Naive thymus-derived CD4-positive, alpha-beta T cell (primary cell): ENCODE measurements around the gene MEGF8. TPM values are rescaled to one million over a fixed set of nuclear protein-coding genes. Genes with fewer than 3 reads are reported as not detected.

Experiments used
- ATAC-seq: fragments of 150-1000 bp; cut with Tn5 transposase; 2 replicates; pipeline ENCODE4 v1.10.0; 2021; ENCODE audit warnings: mild to moderate bottlenecking, moderate library complexity
- CTCF ChIA-PET: fragments of 350-600 bp; sonication (Branson Sonifier 250); formaldehyde crosslinking; loops from one replicate; lab custom pipeline; 2021; ENCODE audit warnings: antibody characterized with exemption; lab: Charles Lee
- POLR2A ChIA-PET: fragments of 350-600 bp; sonication (Branson Sonifier 250); formaldehyde crosslinking; loops from one replicate; lab custom pipeline; 2021; ENCODE audit warnings: antibody characterized with exemption, inconsistent platforms; lab: Charles Lee
- DNase-seq, 9 donors: peaks; one replicate each; pipeline versions ENCODE4 v3.0.0 to v3.0.0-alpha.2; 2020 to 2022; ENCODE audit warnings: mixed read lengths in 1 of 9
- H3K27ac ChIP-seq: one replicate; pipeline ENCODE4 v1.7.0; 2013; ENCODE audit warnings: mild to moderate bottlenecking, low read depth, low read length, moderate library complexity
- H3K27me3 ChIP-seq, 2 donors: one replicate each; pipeline ENCODE4 v1.7.0; 2013; ENCODE audit warnings: low read length in 2 of 2, mild to moderate bottlenecking in 2 of 2, moderate library complexity in 2 of 2; ENCODE audit not compliant: control insufficient read depth in 2 of 2, insufficient read depth in 2 of 2
- H3K36me3 ChIP-seq, 3 experiments: 1 replicate in 2 of 3; 2 replicates in 1 of 3; pipeline ENCODE4 v1.7.0; 2013; ENCODE audit warnings: low read length in 3 of 3, mild to moderate bottlenecking in 3 of 3, moderate library complexity in 1 of 3; ENCODE audit not compliant: insufficient read depth in 3 of 3, control insufficient read depth in 2 of 3
- H3K4me1 ChIP-seq, 2 donors: one replicate each; pipeline ENCODE4 v1.7.0; 2013; ENCODE audit warnings: low read length in 2 of 2, mild to moderate bottlenecking in 2 of 2, moderate library complexity in 1 of 2; ENCODE audit not compliant: control insufficient read depth in 2 of 2, insufficient read depth in 2 of 2
- H3K4me3 ChIP-seq: 2 replicates; pipeline ENCODE4 v1.7.0; 2013; ENCODE audit warnings: mild to moderate bottlenecking, low read length
- H3K9me3 ChIP-seq, 3 experiments: 1 replicate in 2 of 3; 2 replicates in 1 of 3; pipeline ENCODE4 v1.7.0; 2013; ENCODE audit warnings: low read length in 3 of 3; ENCODE audit not compliant: control insufficient read depth in 2 of 3
- H3K27ac Mint-ChIP-seq, 9 donors: one replicate each; pipeline ENCODE4 v1.8.0; 2020 to 2022; ENCODE audit warnings: mixed read lengths in 9 of 9, mild to moderate bottlenecking in 8 of 9, moderate library complexity in 5 of 9, inconsistent platforms in 2 of 9
- H3K27me3 Mint-ChIP-seq, 5 donors: one replicate each; pipeline ENCODE4 v1.8.0; 2021 to 2022; ENCODE audit warnings: mixed read lengths in 5 of 5, mild to moderate bottlenecking in 1 of 5
- H3K36me3 Mint-ChIP-seq, 5 donors: one replicate each; pipeline ENCODE4 v1.8.0; 2020 to 2022; ENCODE audit warnings: mixed read lengths in 5 of 5, mild to moderate bottlenecking in 3 of 5, inconsistent platforms in 1 of 5
- H3K4me1 Mint-ChIP-seq, 7 donors: one replicate each; pipeline ENCODE4 v1.8.0; 2020 to 2022; ENCODE audit warnings: mixed read lengths in 7 of 7, mild to moderate bottlenecking in 3 of 7, inconsistent platforms in 1 of 7
- H3K4me3 Mint-ChIP-seq, 10 donors: one replicate each; pipeline ENCODE4 v1.8.0; 2020 to 2022; ENCODE audit warnings: mild to moderate bottlenecking in 10 of 10, mixed read lengths in 10 of 10, moderate library complexity in 6 of 10, inconsistent platforms in 2 of 10
- H3K9me3 Mint-ChIP-seq, 11 donors: one replicate each; pipeline ENCODE4 v1.8.0; 2020 to 2022; ENCODE audit warnings: mixed read lengths in 11 of 11, mild to moderate bottlenecking in 4 of 11, inconsistent platforms in 1 of 11, moderate library complexity in 1 of 11
- intact Hi-C, 2 donors: fragments of 100-400 bp; cut with micrococcal nuclease; formaldehyde crosslinking; loops; one replicate each; pipeline ENCODE4 v1.15.1; 2023
- polyA plus RNA-seq, 2 donors: library from polyadenylated mRNA; unstranded; fragments of 300-500 nt; fragmentation: Illumina TruSeq; gene quantifications; one replicate each; pipeline ENCODE4 v1.2.3, GENCODE V29; 2021
- total RNA-seq, 6 experiments: library from RNA in 5 of 6; stranded (reverse) in 5 of 6; gene quantifications; 1 replicate in 5 of 6; 2 replicates in 1 of 6; pipeline ENCODE4 v1.2.3 and lab custom pipeline; 2021 to 2026

MEGF8 gene
- total and polyA plus RNA-seq, 7 experiments from 2014 or later: 0.40 to 9.3 (median 8.1) TPM

DNA sequence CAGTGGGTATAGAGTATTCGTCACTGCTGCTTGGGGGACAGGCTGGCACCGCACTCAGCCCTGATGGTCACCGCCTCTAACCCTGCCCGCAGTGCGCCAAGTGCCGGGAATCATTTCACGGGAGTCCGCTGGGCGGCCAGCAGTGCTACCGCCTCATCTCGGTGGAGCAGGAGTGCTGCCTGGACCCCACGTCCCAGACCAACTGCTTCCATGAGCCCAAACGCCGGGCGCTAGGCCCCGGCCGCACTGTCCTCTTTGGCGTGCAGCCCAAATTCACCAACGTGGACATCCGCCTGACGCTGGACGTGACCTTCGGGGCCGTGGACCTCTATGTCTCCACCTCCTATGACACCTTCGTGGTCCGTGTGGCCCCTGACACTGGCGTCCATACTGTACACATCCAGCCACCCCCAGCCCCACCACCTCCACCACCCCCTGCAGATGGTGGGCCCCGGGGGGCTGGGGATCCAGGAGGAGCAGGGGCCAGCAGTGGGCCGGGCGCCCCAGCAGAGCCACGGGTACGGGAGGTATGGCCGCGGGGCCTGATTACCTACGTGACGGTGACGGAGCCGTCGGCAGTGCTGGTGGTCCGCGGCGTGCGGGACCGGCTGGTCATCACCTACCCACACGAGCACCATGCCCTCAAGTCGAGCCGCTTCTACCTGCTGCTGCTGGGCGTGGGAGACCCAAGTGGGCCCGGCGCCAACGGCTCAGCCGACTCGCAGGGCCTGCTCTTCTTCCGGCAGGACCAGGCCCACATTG, 50.2 kb downstream of the MEGF8 start:
- Histone ChIP-seq H3K4me3 (no peak overlapping the region), H3K27ac (no peak overlapping the region), H3K36me3 (no peaks in the 10 kb centered on the region), H3K4me1 (no peaks in the 10 kb centered on the region), H3K27me3 (no peaks in the 10 kb centered on the region), H3K9me3 (no peaks in the 10 kb centered on the region)
- Mint-ChIP-seq H3K4me1 (peaks cover 0 to 4% (median 0%) of the 10 kb centered on the region in 7 donors), H3K27me3 (peaks cover 0 to 7% (median 0%) of the 10 kb centered on the region in 5 donors), H3K9me3 (no peaks in the 10 kb centered on the region), H3K27ac (no peak overlapping the region), H3K36me3 (peaks cover 0 to 7% (median 0%) of the 10 kb centered on the region in 5 donors), H3K4me3 (no peak overlapping the region)
- POLR2A ChIA-PET: no interaction called here
- DNase-seq (no peak), ATAC-seq (no peak)
- intact Hi-C loops: no loop called here
- CTCF ChIA-PET: no interaction called here

DNA sequence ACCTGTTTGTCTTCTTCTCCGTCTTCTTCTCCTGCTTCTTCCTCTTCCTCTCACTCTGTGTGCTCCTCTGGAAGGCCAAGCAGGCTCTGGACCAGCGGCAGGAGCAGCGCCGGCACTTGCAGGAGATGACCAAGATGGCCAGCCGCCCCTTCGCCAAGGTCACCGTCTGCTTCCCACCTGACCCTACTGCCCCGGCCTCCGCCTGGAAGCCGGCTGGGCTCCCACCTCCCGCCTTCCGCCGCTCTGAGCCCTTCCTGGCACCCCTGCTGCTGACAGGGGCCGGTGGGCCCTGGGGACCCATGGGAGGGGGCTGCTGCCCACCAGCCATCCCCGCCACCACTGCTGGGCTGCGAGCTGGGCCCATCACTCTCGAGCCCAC, 50.7 kb downstream of the MEGF8 start:
- intact Hi-C loops: no loop called here
- peaks cover 0 to 7% (median 0%) of the 10 kb centered on the region in 5 donors for H3K36me3 Mint-ChIP-seq
- Histone ChIP-seq H3K36me3 (no peaks in the 10 kb centered on the region), H3K4me3 (no peak overlapping the region), H3K27me3 (no peaks in the 10 kb centered on the region), H3K4me1 (no peaks in the 10 kb centered on the region), H3K9me3 (no peaks in the 10 kb centered on the region), H3K27ac (no peak overlapping the region)
- POLR2A ChIA-PET: no interaction called here
- H3K27me3 Mint-ChIP-seq: peaks cover 0 to 7% (median 0%) of the 10 kb centered on the region in 5 donors
- no peak for DNase-seq
- no peak overlapping the region for H3K4me3 Mint-ChIP-seq
- CTCF ChIA-PET: no interaction called here
- H3K4me1 Mint-ChIP-seq: peaks cover 0 to 4% (median 0%) of the 10 kb centered on the region in 7 donors
- no peak overlapping the region for H3K27ac Mint-ChIP-seq
- H3K9me3 Mint-ChIP-seq: no peaks in the 10 kb centered on the region
- ATAC-seq: no peak

DNA sequence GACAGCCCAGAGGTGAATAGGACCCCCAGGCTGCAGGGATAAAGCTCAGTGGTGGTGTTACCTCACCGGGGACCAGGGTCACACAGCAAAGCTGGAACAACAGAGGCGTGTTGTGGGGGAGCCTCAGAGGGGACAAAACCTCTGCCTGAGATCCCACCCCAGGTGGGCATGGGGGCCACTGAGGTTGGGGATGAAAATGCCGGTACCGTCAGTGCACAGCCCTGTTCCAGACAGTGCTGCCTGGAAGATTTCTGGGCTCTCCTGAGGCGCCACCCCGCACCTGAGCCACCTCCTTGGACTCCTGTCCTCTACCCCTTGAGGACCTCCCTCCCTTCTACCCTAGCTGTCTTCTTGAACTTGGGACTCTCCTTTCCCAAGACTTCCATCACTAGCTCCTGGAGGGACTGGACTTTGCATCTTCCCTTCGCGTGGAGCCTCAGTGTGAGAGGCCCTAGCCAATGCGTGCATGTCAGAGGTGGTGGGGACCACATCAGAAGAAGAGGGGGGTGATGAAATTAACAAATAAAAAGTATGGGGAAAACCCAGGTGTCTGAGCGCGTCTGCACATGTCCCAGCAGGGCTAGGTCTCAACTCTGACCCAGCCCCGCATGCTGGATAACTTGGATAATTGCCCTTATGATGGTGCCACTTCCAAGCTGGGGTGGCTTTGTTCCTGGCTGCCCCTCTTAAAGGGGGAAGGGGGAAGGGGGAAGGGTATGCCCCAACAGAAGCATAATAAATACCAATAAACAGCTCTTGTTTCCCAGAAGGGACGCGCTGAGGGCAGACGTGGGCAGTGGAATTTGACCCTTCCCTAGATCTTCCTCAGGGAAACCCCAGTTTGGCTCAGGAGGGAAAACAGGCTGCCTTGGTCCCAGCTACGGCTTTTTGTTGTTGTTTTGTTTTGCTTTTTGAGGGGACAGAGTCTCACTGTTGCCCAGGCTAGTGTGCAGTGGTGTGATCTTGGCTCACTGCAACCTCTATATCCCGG, 53.1 kb downstream of the MEGF8 start:
- H3K9me3 ChIP-seq: no peaks in the 10 kb centered on the region
- H3K27ac Mint-ChIP-seq: peak overlapping the region in 1 of 9 donors; percentile 38
- intact Hi-C loops: no loop called here
- CTCF ChIA-PET: no interaction called here
- H3K4me3 ChIP-seq: no peak overlapping the region
- peaks cover 12 to 20% (median 18%) of the 10 kb centered on the region in 5 donors for H3K27me3 Mint-ChIP-seq
- DNase-seq: no peak
- peaks cover 0 to 4% (median 0%) of the 10 kb centered on the region in 7 donors for H3K4me1 Mint-ChIP-seq
- H3K9me3 Mint-ChIP-seq: no peaks in the 10 kb centered on the region
- POLR2A ChIA-PET: no interaction called here
- no peak overlapping the region for H3K4me3 Mint-ChIP-seq
- H3K27me3 ChIP-seq: no peaks in the 10 kb centered on the region
- no peak for ATAC-seq
- H3K27ac ChIP-seq: no peak overlapping the region
- H3K36me3 Mint-ChIP-seq: peaks cover 0 to 12% (median 0%) of the 10 kb centered on the region in 5 donors
- H3K36me3 ChIP-seq: no peaks in the 10 kb centered on the region
- H3K4me1 ChIP-seq: no peaks in the 10 kb centered on the region

DNA sequence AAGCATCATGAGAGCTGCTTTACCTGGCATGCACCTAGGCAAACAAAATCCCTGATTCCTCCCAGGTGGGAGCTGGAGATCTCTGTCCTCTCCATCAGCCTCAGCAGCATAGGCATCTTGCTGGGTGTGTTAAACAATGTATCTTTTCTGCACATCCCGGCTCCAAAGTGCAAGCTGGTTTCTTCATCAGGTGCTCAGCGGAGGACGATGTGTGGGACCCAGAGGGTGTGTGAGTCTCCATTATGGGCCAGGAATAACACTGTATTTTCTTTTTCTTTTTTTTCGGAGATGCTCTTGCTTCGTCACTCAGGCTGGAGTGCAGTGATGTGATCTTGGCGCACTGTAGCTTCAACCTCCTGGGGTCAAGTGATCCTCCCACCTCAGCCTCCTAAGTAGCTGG, 54.7 kb downstream of the MEGF8 start:
- no peak for ATAC-seq
- peaks cover 0 to 5% (median 0%) of the 10 kb centered on the region in 5 donors for H3K36me3 Mint-ChIP-seq
- no peaks in the 10 kb centered on the region for H3K4me1 ChIP-seq

DNA sequence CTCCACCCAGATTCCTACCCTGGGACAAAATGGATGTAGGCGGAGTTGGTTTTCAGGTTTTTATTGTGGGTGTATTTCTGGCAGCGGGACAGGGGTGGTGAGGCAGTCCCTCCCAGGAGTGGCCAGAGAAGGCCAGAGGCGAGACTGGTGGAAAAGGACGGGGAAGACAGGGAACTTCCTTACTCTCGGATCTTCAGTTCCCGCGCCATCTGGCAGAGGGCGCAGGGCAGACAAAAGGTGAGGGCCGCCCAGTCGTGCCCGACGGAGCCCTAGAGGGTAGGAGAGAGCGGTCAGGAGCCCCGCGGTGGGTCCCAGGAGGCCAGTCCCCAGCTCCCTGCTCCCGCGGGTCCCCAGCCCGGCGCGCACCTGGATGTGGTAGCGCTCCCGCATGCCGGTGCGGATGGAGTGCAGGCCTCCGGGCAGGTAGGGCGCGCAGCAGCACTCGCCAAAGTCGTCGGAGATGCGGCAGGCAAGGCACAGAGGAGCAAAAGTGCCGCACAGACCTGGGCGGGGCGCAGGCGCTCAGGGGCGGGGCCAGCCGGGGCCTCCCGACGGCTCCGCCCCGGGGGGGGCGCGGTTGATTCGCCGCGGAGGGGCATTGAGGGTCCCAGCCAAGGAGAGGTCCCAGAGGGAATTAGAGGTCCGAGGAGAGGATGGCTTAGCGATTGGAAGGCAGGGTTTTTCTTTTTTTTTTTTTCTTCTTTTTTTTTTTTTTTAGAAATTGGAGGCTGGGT, 61.7 kb downstream of the MEGF8 start:
- no peaks in the 10 kb centered on the region for H3K4me1 ChIP-seq
- ChIA-PET POLR2A (interaction anchor here (1.4 to 1.8 kb wide), 2 partner anchors 10 kb away, joined by 4 to 5 read pairs; no protein-coding TSS in a partner anchor), CTCF (interaction anchor here (0.7 kb wide), 1 partner anchor 44 kb away, joined by 4 read pairs; no protein-coding TSS in a partner anchor)
- H3K36me3 ChIP-seq: no peaks in the 10 kb centered on the region
- H3K27ac ChIP-seq: no peak overlapping the region
- DNase-seq (peak; percentile 44 to 74 (median 68)), ATAC-seq (peak; percentile 94)
- peaks cover 0 to 5% (median 0%) of the 10 kb centered on the region in 5 donors for H3K36me3 Mint-ChIP-seq
- peaks cover 0 to 7% (median 0%) of the 10 kb centered on the region in 11 donors for H3K9me3 Mint-ChIP-seq
- peak overlapping the region; percentile 28 to 77 (median 60) for H3K4me3 Mint-ChIP-seq
- peak overlapping the region in 1 of 9 donors; percentile 31 for H3K27ac Mint-ChIP-seq
- H3K27me3 ChIP-seq: no peaks in the 10 kb centered on the region
- H3K27me3 Mint-ChIP-seq: peaks cover 28 to 48% (median 45%) of the 10 kb centered on the region in 5 donors
- intact Hi-C loops: loop anchor here (1.0 to 2.0 kb wide), 6 partner anchors 9 to 54 kb away; no protein-coding TSS in a partner anchor
- peak overlapping the region; percentile 48 for H3K4me3 ChIP-seq
- no peaks in the 10 kb centered on the region for H3K9me3 ChIP-seq
- H3K4me1 Mint-ChIP-seq: peaks cover 5 to 8% (median 6%) of the 10 kb centered on the region in 7 donors

More for the DNA sequence above, 54.7 kb downstream of the MEGF8 start:
- no peak for DNase-seq
- no peaks in the 10 kb centered on the region for H3K36me3 ChIP-seq
- H3K27me3 ChIP-seq: no peaks in the 10 kb centered on the region
- H3K27ac ChIP-seq: no peak overlapping the region
- Mint-ChIP-seq H3K27ac (no peak overlapping the region), H3K4me3 (no peak overlapping the region), H3K4me1 (peaks cover 0 to 4% (median 0%) of the 10 kb centered on the region in 7 donors), H3K9me3 (no peaks in the 10 kb centered on the region), H3K27me3 (peaks cover 12 to 20% (median 18%) of the 10 kb centered on the region in 5 donors)
- H3K9me3 ChIP-seq: no peaks in the 10 kb centered on the region
- CTCF ChIA-PET: interaction anchor here (0.7 kb wide), 1 partner anchor 59 kb away, joined by 3 read pairs; no protein-coding TSS in a partner anchor
- POLR2A ChIA-PET: no interaction called here
- intact Hi-C loops: no loop called here
- no peak overlapping the region for H3K4me3 ChIP-seq
